ENCODE data around the gene SLC16A5. TPM values are rescaled to one million over a fixed set of nuclear protein-coding genes. Genes with fewer than 3 reads are reported as not detected.
"Not testable (repeated sequence)": the region's sequence is repeated elsewhere in the genome, so short reads cannot be mapped to it uniquely, and the experiment has no call there.

The SLC16A5 gene
- polyA plus RNA-seq, 3 donors: 22.0 to 38.4 (median 26.1) TPM

DNA sequence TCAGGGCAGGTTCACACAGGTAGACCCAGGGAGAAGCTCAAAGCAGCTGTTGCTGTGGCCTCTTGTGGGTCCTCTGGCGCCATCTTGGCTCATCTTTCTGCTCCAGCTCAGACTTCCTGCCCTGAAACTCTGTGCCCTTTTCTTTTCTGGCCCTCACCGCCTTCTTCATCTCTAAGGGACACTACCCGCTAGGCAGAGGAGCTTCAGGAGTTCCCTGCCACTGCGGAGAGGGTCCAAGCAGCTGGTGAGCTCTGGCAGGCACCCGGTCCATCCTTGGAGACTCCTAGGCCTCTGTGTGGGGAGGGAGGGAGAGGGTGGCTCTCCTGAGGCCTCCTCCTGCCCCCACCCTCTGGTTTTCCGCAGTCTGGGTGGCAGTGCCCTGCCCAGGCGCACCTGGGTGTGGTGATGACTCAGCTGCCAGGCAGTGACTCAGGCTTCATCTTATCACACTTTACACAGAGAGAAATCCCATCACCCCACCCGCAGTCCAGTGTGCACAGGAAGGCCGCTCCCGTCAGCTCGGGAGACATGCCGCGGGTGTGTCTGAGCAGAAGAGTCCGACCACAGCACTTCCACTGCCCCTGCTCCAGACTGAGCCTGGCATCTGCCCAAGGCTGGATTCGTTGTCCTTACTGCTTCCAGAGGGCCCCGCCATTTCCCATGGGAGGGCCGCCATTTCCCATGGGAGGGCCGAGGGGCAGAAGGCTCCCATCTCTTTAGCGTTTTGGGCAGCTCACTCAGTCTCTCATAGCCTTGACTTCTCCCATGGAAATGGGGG lies 36.5 kb downstream of the SLC16A5 start:
- DNase-seq (ENCODE audit: extremely low read depth in 1 of 11, low read depth in 9 of 11, low spot score in 4 of 11): no peak

DNA sequence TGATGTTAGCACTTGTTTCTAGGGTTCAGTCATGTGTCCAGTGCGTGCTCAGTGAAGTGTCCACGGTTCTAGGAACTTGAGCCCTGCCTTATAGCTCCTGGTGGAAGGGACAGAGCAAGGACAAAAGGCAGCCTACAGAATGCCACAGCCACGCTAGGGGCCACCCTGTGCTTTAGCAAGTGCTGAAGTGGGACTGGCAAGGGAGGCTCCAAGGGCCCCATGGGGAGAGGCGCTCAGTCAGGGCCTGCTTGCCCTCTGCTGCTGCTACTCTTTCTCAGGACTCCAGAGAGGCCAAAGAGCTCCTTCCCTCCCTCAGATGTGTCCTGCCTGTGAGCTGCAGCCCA lies 37.0 kb downstream of the SLC16A5 start:
- DNase-seq (ENCODE audit: extremely low read depth in 1 of 11, low read depth in 9 of 11, low spot score in 4 of 11): no peak

GRCh38 chr17:75125984-75126383 lies 38.2 kb downstream of the SLC16A5 start:
- DNase-seq (ENCODE audit: extremely low read depth in 1 of 11, low read depth in 9 of 11, low spot score in 4 of 11): no peak

- DNase-seq (ENCODE audit: extremely low read depth in 1 of 11, low read depth in 9 of 11, low spot score in 4 of 11): no peak
Observed at GRCh38 chr17:75126954-75127353, 39.2 kb downstream of the SLC16A5 start.

- DNase-seq (ENCODE audit: extremely low read depth in 1 of 11, low read depth in 9 of 11, low spot score in 4 of 11): not testable (repeated sequence)
Observed at GRCh38 chr17:75127936-75128335, 40.2 kb downstream of the SLC16A5 start.

DNA sequence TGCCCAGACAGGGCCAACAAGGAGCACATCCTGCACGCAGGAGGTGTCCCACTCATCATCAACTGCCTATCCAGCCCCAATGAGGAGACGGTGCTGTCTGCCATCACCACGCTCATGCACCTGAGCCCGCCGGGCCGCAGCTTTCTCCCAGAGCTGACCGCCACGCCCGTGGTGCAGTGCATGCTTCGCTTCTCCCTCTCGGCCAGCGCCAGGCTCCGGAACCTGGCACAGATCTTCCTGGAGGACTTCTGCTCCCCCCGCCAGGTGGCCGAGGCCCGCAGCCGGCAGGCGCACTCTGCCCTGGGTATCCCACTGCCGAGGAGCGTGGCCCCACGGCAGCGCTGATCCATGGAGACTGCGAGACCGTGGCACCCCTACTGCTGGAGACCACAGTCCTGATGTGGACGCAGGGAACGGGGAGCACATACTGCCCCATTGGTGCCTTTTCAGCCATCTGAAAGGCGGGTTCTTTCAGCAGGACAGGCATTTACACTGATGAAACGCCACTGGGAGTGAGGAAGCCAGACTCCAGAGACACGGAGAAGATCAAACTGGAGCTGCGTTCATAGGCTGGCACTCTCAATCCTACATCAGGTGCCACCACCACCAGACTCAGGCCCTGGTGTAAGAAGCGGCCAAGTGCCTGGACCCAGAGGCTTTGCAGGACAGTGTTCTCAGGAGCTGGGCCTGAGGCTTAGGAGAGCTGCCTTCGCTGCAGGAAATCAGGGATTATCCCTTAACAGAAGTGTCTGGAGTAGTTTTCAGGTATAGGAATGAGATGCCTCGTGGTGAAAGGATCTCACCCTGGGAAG lies 41.1 kb downstream of the SLC16A5 start:
- no peak for DNase-seq (ENCODE audit: extremely low read depth in 1 of 11, low read depth in 9 of 11, low spot score in 4 of 11)

DNA sequence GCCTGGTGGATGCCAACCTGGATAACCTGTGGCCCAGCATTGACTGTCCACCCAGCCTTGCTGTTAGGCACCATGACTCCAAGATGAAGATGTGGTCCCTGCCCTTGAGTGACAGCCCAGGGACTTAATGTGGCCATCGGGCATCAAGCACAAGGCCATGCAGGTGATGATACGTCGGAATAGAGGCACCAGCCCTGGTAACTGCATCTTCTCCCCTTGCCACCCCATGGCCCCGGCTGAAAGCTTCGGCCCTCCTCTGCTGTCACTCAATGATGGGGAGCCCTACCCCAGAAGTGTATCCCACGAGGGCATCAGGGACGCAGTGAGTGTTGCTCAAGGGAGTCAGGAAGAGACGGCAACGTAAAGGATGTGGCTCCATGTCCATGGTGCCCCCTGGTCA lies 41.8 kb downstream of the SLC16A5 start:
- no peak for DNase-seq (ENCODE audit: extremely low read depth in 1 of 11, low read depth in 9 of 11, low spot score in 4 of 11)

GRCh38 chr17:75130059-75130631 lies 42.4 kb downstream of the SLC16A5 start:
- DNase-seq (ENCODE audit: extremely low read depth in 1 of 11, low read depth in 9 of 11, low spot score in 4 of 11): no peak

- DNase-seq (ENCODE audit: extremely low read depth in 1 of 11, low read depth in 9 of 11, low spot score in 4 of 11): peak in 2 of 11 donors; percentile 58 to 68
Observed at GRCh38 chr17:75130632-75131277, 43.0 kb downstream of the SLC16A5 start.

- DNase-seq (ENCODE audit: extremely low read depth in 1 of 11, low read depth in 9 of 11, low spot score in 4 of 11): peak in 8 of 11 donors; percentile 67 to 87 (median 84)
Observed at GRCh38 chr17:75131278-75132017, 43.7 kb downstream of the SLC16A5 start, which contains the start of gene NT5C. NT5C (minus strand) TSS chr17:75131742; CDS start chr17:75131707, 35 bp downstream.

DNA sequence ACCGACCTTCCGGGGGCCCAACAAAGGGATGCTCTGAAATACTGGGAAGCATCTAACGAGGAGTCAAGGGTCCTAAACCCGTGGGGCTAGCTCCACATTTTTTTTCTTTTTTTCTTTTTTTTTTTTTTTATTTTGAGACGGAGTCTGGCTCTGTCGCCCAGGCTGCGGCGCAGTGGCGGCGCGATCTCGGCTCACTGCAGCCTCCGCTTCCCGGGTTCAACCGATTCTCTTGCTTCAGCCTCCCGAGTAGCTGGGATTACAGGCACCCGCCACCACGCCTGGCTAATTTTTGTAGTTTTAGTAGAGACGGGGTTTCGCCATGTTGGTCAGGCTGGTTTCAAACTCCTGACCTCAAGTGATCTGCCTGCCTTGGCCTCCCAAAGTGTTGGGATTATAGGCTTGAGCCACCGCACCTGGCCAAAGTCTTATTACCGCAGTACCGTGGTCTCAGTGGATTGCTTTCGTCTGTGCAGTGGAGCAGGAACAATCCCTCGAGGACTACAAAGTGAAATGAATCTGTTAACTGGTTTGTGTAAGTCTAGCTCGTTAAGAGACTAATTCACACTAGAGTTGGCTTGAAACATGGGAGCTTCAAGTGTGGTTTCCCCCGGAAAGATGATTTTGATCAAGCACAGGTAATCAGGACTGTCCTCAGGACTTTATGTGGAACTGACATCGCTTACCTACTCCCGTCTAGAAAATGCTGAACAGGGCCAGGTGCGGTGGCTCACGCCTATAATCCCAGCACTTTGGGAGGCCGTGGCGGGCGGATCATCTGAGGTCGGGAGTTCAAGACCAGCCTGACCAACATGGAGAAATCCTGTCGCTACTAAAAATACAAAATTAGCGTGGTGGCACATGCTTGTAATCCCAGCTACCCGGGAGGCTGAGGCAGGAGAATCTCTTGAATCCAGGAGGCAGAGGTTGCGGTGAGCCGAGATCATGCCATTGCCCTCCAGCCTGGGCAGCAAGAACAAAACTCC lies 44.6 kb downstream of the SLC16A5 start:
- DNase-seq (ENCODE audit: extremely low read depth in 1 of 11, low read depth in 9 of 11, low spot score in 4 of 11): not testable (repeated sequence)

GRCh38 chr17:75133001-75133400 lies 45.2 kb downstream of the SLC16A5 start:
- DNase-seq (ENCODE audit: extremely low read depth in 1 of 11, low read depth in 9 of 11, low spot score in 4 of 11): no peak

GRCh38 chr17:75133607-75134347 lies 46.0 kb downstream of the SLC16A5 start:
- DNase-seq (ENCODE audit: extremely low read depth in 1 of 11, low read depth in 9 of 11, low spot score in 4 of 11): not testable (repeated sequence)

DNA sequence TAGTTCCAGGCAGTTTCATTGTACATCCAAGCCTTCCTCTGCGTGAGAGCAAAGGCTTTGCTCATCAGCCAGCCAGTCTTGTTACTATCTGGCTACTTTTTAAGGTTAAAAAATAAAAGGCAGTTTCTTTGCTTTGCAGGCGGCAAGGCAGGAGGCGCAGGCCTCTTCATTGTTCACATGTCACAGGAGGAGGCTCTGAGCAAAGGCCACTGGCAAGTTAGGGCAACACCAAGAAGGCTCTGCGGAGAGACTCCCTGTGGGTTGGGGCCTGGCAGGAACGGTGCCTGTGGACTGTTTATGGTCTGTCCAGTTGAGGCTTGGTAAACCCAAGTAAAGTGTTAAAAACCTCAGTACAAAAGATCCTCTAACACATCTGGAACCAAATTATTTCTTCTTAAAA lies 47.7 kb downstream of the SLC16A5 start:
- DNase-seq (ENCODE audit: extremely low read depth in 1 of 11, low read depth in 9 of 11, low spot score in 4 of 11): no peak

DNA sequence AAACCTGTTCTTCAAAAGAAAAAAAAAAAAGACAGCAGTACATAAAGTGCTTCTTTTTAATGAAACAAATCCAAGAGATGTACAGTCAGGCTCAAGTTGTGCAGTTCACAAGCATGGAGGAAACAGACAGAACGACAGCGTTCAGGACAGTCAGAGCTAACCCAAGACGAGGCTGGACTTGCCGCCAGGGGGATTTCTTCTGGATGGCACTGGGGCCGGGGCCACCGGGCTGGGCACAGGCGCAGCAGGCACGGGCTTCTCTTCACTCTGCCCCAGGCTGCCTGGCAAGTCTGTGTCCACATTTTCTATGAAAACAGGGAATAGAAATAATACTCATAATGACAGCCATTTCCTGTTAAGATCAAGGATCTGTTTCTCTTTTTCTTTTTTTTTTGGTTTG lies 48.2 kb downstream of the SLC16A5 start:
- no peak for DNase-seq (ENCODE audit: extremely low read depth in 1 of 11, low read depth in 9 of 11, low spot score in 4 of 11)

- not testable (repeated sequence) for DNase-seq (ENCODE audit: extremely low read depth in 1 of 11, low read depth in 9 of 11, low spot score in 4 of 11)
Observed at GRCh38 chr17:75137762-75138161, 50.0 kb downstream of the SLC16A5 start.

GRCh38 chr17:75138519-75138918 lies 50.8 kb downstream of the SLC16A5 start:
- no peak for DNase-seq (ENCODE audit: extremely low read depth in 1 of 11, low read depth in 9 of 11, low spot score in 4 of 11)
